GM12878 (cell line): ENCODE data around the gene ZNF532. TPM values are rescaled to one million over a fixed set of nuclear protein-coding genes. Genes with fewer than 3 reads are reported as not detected.

ENCODE experiments used
- ATAC-seq: fragments of 200-7000 bp; cut with Tn5 transposase; 3 replicates; pipeline ENCODE4 v1.9.1; 2020; ENCODE audit warnings: mild to moderate bottlenecking, moderate library complexity
- BruUV-seq: library from RNA; stranded (reverse); fragments of 400-500 nt; replicated peaks from 2 replicates; lab custom pipeline; 2021; lab: Mats Ljungman, UMichigan
- CTCF ChIA-PET: fragments of 300-600 bp; sonication (Branson Sonifier 250); formaldehyde crosslinking; extraction: SDS; loops from one replicate; lab custom pipeline; 2021; ENCODE audit warnings: inconsistent platforms; lab: Yijun Ruan, JAX
- POLR2A ChIA-PET: fragments of 350-600 bp; formaldehyde crosslinking; extraction: SDS; loops from one replicate; lab custom pipeline; 2021; ENCODE audit warnings: inconsistent platforms; lab: Charles Lee
- RAD21 ChIA-PET: fragments of 300-600 bp; sonication (Branson Sonifier 250); formaldehyde crosslinking; loops from one replicate; lab custom pipeline; 2023; ENCODE audit warnings: antibody characterized with exemption; ENCODE audit not compliant: unreplicated experiment; lab: Charles Lee
- SMC1A ChIA-PET: fragments of 300-600 bp; sonication (Branson Sonifier 250); formaldehyde crosslinking; loops from one replicate; lab custom pipeline; 2023; ENCODE audit not compliant: unreplicated experiment, uncharacterized antibody; lab: Charles Lee
- DNase-seq: peaks from one replicate; pipeline ENCODE4 v3.0.0-alpha.2; 2011; ENCODE audit warnings: low read depth, low spot score
- FAIRE-seq: peaks from 3 replicates; lab custom pipeline; 2011; peaks lifted over from hg19 to GRCh38; lab: Jason Lieb, UNC
- H2AFZ ChIP-seq: 2 replicates; pipeline ENCODE4 v1.6.0; 2011; ENCODE audit warnings: low read depth, low read length, control low read depth; ENCODE audit not compliant: control insufficient read depth
- H3K27ac ChIP-seq: 2 replicates; pipeline ENCODE4 v1.5.1; 2011; ENCODE audit warnings: control low read depth; ENCODE audit not compliant: control insufficient read depth, insufficient read depth
- H3K27me3 ChIP-seq, 2 experiments: replicated peaks in 1 of 2; 2 replicates each; pipeline versions ENCODE4 v1.6.0 to v1.6.1; 2011; ENCODE audit warnings: low read length in 1 of 2; ENCODE audit not compliant: control insufficient read depth in 2 of 2, insufficient read depth in 2 of 2
- H3K36me3 ChIP-seq, 2 experiments: 2 replicates each; pipeline ENCODE4 v1.5.1; 2011; ENCODE audit warnings: low read length in 1 of 2; ENCODE audit not compliant: control insufficient read depth in 2 of 2, insufficient read depth in 2 of 2
- H3K4me1 ChIP-seq: 2 replicates; pipeline ENCODE4 v1.6.1; 2011; ENCODE audit warnings: mild to moderate bottlenecking, low read length, moderate library complexity, mixed read lengths; ENCODE audit not compliant: control insufficient read depth, insufficient read depth
- H3K4me2 ChIP-seq: 2 replicates; pipeline ENCODE4 v1.6.0; 2011; ENCODE audit warnings: control low read depth; ENCODE audit not compliant: control insufficient read depth, insufficient read depth
- H3K4me3 ChIP-seq: fragments of 200-600 bp; sonication (generic); 2 replicates; pipeline ENCODE4 v1.5.1; 2016
- H3K79me2 ChIP-seq: 2 replicates; pipeline ENCODE4 v1.6.0; 2011; ENCODE audit warnings: low read length; ENCODE audit not compliant: control insufficient read depth, insufficient read depth
- H3K9ac ChIP-seq: 2 replicates; pipeline ENCODE4 v1.8.0; 2011; ENCODE audit warnings: low read length, control low read depth, mixed read lengths; ENCODE audit not compliant: control insufficient read depth, insufficient read depth
- H3K9me3 ChIP-seq: replicated peaks from 3 replicates; pipeline ENCODE4 v1.5.1; 2011; ENCODE audit warnings: mild to moderate bottlenecking, low read length; ENCODE audit not compliant: control insufficient read depth, insufficient read depth
- H4K20me1 ChIP-seq: 2 replicates; pipeline ENCODE4 v1.6.0; 2011; ENCODE audit not compliant: control insufficient read depth, insufficient read depth
- E2F8 ChIP-seq: fragments of 450-650 bp; IDR thresholded peaks from 2 replicates; pipeline ENCODE4 v1.6.1; 2018; ENCODE audit warnings: mild to moderate bottlenecking, low read depth, moderate library complexity; ENCODE audit not compliant: partially characterized antibody
- E4F1 ChIP-seq: fragments of 450-650 bp; IDR thresholded peaks from 2 replicates; pipeline ENCODE4 v1.6.1; 2018; ENCODE audit warnings: borderline replicate concordance, mild to moderate bottlenecking; ENCODE audit not compliant: partially characterized antibody
- EGR1 ChIP-seq, 2 experiments: IDR thresholded peaks; 1 replicate in 1 of 2; 2 replicates in 1 of 2; pipeline ENCODE4 v1.6.1; 2011 to 2012; ENCODE audit warnings: low read depth in 2 of 2, low read length in 2 of 2, borderline replicate concordance in 1 of 2, mild to moderate bottlenecking in 1 of 2, moderate library complexity in 1 of 2
- NFXL1 ChIP-seq: fragments of 450-650 bp; IDR thresholded peaks from 2 replicates; pipeline ENCODE4 v1.6.1; 2017; ENCODE audit warnings: antibody characterized with exemption, mild to moderate bottlenecking, borderline replicate concordance
- NFYB ChIP-seq: IDR thresholded peaks from 2 replicates; pipeline ENCODE4 v1.6.1; 2011; ENCODE audit warnings: low read depth, mild to moderate bottlenecking, low read length, improper control_type of control experiment, moderate library complexity; ENCODE audit not compliant: insufficient read depth
- NR2C2 ChIP-seq: IDR thresholded peaks from 2 replicates; pipeline ENCODE4 v1.6.1; 2011; ENCODE audit warnings: borderline replicate concordance, low read depth; ENCODE audit not compliant: control insufficient read depth, insufficient read length
- TARDBP ChIP-seq: IDR thresholded peaks from 2 replicates; pipeline ENCODE4 v1.6.1; 2016; ENCODE audit warnings: borderline replicate concordance
- ZSCAN29 ChIP-seq: fragments of 450-650 bp; IDR thresholded peaks from 2 replicates; pipeline ENCODE4 v1.6.1; 2017; ENCODE audit warnings: mild to moderate bottlenecking, moderate library complexity
- WGBS: methylation state at CpG from one replicate; pipeline ENCODE4 v1.1.6; 2016; ENCODE audit warnings: low lambda C conversion rate; ENCODE audit not compliant: insufficient replicate concordance, insufficient coverage; ENCODE audit errors: missing lambda C conversion rate; 5-methylcytosine and 5-hydroxymethylcytosine counted together
- in situ Hi-C: fragments of 300-500 bp; cut with MboI; formaldehyde crosslinking; loops from 9 replicates; pipeline ENCODE4 v1.14.3; 2018; ENCODE audit warnings: mixed read lengths
- intact Hi-C: fragments of 100-400 bp; cut with micrococcal nuclease; formaldehyde crosslinking; loops from one replicate; pipeline ENCODE4 v1.14.2; 2022; ENCODE audit not compliant: unreplicated experiment
- polyA plus RNA-seq, 11 experiments: library from polyadenylated mRNA; depleted of rRNA in 4 of 11; unstranded in 6 of 11; stranded (reverse) in 5 of 11; fragments of >200 nt; fragmentation: Nextera tagmentation in 4 of 11; fragmentation: Illumina TruSeq in 1 of 11; extraction: Ambion mirVana in 4 of 11; extraction: Trizol in 1 of 11; gene quantifications; 1 replicate in 1 of 11; 2 replicates in 10 of 11; pipeline versions ENCODE4 v1.2.1 to v1.2.3, GENCODE V29; 2011 to 2016; ENCODE audit warnings: inconsistent platforms in 2 of 11, missing spikeins in 2 of 11, low read depth in 1 of 11
- total RNA-seq, 4 experiments: library from RNA; depleted of rRNA in 3 of 4; stranded (reverse); fragments of >200 nt in 3 of 4; fragmentation: Illumina TruSeq in 1 of 4; extraction: Trizol in 1 of 4; gene quantifications; 2 replicates each; pipeline versions ENCODE4 v1.2.1 to v1.2.3, GENCODE V29; 2013 to 2021

Gene ZNF532
- total and polyA plus RNA-seq, 10 of the 15 experiments (the other 5 are each of a cell fraction or from before 2014, with no cell fraction given), result 0.44 to 3.4 (median 1.4) TPM

DNA sequence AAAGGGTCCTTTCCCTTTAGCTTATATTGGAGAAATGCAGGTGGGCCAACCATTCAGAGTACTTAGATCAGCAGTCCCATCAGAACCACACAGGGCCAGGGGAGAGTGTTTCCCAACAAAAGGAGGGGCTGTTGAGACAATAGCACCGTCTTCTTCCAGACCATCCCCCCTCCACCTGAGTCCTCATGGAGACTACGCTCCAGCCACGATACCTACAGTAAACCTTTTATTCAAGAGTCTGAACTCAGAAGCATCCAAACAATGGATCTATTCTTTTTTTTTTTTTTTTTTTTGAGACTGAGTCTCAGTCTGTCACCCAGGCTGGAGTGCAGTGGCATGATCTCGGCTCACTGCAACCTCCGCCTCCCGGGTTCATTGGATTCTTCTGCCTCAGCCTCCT is 25.7 kb upstream of the ZNF532 start:
- ATAC-seq (no peak), FAIRE-seq (no peak), DNase-seq (no peak)
- H2AFZ ChIP-seq, result no peak overlapping the region
- no peaks in the 10 kb centered on the region for H3K9me3 ChIP-seq
- 36% methylated on average over 6 of the region's 6 CpGs for WGBS
- no peaks in the 10 kb centered on the region for H3K4me1 ChIP-seq
- no peak for TF ChIP-seq NR2C2
- no peak for TF ChIP-seq TARDBP
- TF ChIP-seq E4F1, result no peak
- TF ChIP-seq E2F8, result no peak
- TF ChIP-seq NFXL1, result no peak
- TF ChIP-seq NFYB, result no peak
- TF ChIP-seq ZSCAN29, result no peak
- no peak for TF ChIP-seq EGR1 (IDR thresholded peaks at IDR 0.05; ENCODE audit: borderline replicate concordance in 1 of 2, low read depth in 2 of 2, low read length in 2 of 2)
- no TSS peak for BruUV-seq
- RAD21 ChIA-PET, result no interaction called here
- in situ Hi-C loops (no loop called here), intact Hi-C loops (no loop called here)
- CTCF ChIA-PET, result no interaction called here
- no peak overlapping the region for H3K9ac ChIP-seq
- SMC1A ChIA-PET, result no interaction called here
- no peaks in the 10 kb centered on the region for H4K20me1 ChIP-seq
- no peaks in the 10 kb centered on the region for H3K79me2 ChIP-seq
- POLR2A ChIA-PET, result interaction anchor here (0.6 kb wide), 1 partner anchor 21 kb away, joined by 3 read pairs; no protein-coding TSS in a partner anchor
- H3K4me2 ChIP-seq, result no peak overlapping the region
- H3K36me3 ChIP-seq, result no peaks in the 10 kb centered on the region
- H3K27ac ChIP-seq, result no peak overlapping the region
- no peaks in the 10 kb centered on the region for H3K27me3 ChIP-seq
- H3K4me3 ChIP-seq, result no peak overlapping the region
